Hepatocyte (in vitro differentiated cells): ENCODE measurements around the gene MRFAP1L1.

ENCODE experiments used
- EZH2 ChIP-seq: fragments of 200-600 bp; sonication (generic); IDR thresholded peaks from 2 replicates; pipeline ENCODE4 v1.6.1; 2016; ENCODE audit warnings: antibody characterized with exemption, mild to moderate bottlenecking, borderline replicate concordance
- EZH2phosphoT487 ChIP-seq: fragments of 200-600 bp; sonication (generic); IDR thresholded peaks from one replicate; pipeline ENCODE4 v1.6.1; 2018; ENCODE audit warnings: antibody characterized with exemption, mild to moderate bottlenecking, low read depth, moderate library complexity; ENCODE audit not compliant: unreplicated experiment, severe bottlenecking
- TF ChIP-seq, protein P1 (sequence below): fragments of 200-600 bp; sonication (generic); IDR thresholded peaks from 2 replicates; pipeline ENCODE4 v1.5.1; 2016; ENCODE audit warnings: antibody characterized with exemption, mild to moderate bottlenecking; ENCODE audit not compliant: poor library complexity

GRCh38 chr4:6748286-6748685 lies 38.6 kb upstream of the MRFAP1L1 start:
- TF ChIP-seq, protein P1, sequence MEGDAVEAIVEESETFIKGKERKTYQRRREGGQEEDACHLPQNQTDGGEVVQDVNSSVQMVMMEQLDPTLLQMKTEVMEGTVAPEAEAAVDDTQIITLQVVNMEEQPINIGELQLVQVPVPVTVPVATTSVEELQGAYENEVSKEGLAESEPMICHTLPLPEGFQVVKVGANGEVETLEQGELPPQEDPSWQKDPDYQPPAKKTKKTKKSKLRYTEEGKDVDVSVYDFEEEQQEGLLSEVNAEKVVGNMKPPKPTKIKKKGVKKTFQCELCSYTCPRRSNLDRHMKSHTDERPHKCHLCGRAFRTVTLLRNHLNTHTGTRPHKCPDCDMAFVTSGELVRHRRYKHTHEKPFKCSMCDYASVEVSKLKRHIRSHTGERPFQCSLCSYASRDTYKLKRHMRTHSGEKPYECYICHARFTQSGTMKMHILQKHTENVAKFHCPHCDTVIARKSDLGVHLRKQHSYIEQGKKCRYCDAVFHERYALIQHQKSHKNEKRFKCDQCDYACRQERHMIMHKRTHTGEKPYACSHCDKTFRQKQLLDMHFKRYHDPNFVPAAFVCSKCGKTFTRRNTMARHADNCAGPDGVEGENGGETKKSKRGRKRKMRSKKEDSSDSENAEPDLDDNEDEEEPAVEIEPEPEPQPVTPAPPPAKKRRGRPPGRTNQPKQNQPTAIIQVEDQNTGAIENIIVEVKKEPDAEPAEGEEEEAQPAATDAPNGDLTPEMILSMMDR: no peak
- TF ChIP-seq EZH2 (no peak), EZH2phosphoT487 (no peak)
